ENCODE results near the gene ENDOV.

DNA sequence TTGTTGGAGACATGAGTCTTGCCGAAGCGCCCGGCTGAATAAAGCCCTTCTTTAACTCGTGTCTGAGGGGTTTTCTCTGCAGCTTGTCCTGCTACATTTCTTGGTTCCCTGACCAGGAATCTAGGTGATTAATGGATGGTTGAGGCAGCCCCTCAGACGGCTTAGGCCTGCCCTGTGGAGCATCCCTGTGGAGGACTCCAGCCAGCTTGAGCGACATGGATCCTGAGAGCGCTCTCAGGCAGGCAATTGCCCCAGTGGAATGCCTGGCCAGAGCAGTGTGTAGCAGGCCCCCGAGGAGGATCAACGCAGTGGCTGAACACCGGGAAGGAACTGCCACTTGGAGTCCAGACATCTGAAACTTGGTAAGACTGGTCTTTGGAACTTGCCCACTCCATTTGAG lies 17.3 kb upstream of the ENDOV start:
- TF ChIP-seq CTCF (IDR thresholded peaks at IDR 0.05; ENCODE audit: low read depth, low read length, missing input control) (no peak), GABPA (IDR thresholded peaks at IDR 0.05 in 1 of 2, conservative IDR thresholded peaks at IDR 0.05 in 1 of 2) (no peak), EGR1 (IDR thresholded peaks at IDR 0.05; ENCODE audit: low read depth in 2 of 2) (no peak)

Measured in liver (tissue), 3 donors.